ENCODE data around the gene CSHL1.
"Not testable (repeated sequence)": the region's sequence is repeated elsewhere in the genome, so short reads cannot be mapped to it uniquely, and the experiment has no call there.

Gene CSHL1

DNA sequence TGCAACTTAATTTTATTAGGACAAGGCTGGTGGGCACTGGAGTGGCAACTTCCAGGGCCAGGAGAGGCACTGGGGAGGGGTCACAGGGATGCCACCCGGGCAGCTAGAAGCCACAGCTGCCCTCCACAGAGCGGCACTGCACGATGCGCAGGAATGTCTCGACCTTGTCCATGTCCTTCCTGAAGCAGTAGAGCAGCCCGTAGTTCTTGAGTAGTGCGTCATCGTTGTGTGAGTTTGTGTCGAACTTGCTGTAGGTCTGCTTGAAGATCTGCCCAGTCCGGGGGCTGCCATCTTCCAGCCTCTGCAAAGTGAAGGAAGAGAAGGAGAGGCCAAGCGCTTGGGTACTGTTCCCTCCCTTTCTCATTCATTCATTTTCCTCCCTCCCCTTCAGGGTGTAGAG is 6.1 kb upstream of the CSHL1 start:
- H3K27ac Mint-ChIP-seq; H3K9me3 Mint-ChIP-seq; H3K4me3 Mint-ChIP-seq; H3K27me3 Mint-ChIP-seq; H3K36me3 Mint-ChIP-seq (ENCODE audit: low read depth): not testable (repeated sequence)
- peaks cover 16% of the 10 kb centered on the region for H3K4me1 Mint-ChIP-seq (ENCODE audit: low read depth)

DNA sequence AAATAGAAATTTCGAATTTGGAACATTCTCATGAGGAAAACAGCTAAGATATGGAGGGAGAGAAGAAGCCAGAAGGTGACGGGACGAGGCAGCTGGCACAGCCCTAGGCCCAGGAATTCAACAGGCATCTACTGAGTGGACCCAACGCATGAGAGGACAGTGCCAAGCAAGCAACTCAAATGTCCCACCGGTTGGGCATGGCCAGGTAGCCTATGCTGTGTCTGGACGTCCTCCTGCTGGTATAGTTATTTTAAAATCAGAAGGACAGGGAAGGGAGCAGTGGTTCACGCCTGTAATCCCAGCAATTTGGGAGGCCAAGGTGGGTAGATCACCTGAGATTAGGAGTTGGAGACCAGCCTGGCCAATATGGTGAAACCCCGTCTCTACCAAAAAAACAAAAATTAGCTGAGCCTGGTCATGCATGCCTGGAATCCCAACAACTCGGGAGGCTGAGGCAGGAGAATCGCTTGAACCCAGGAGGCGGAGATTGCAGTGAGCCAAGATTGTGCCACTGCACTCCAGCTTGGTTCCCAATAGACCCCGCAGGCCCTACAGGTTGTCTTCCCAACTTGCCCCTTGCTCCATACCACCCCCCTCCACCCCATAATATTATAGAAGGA is 5.6 kb upstream of the CSHL1 start:
- H3K27ac Mint-ChIP-seq: no peak overlapping the region
- no peaks in the 10 kb centered on the region for H3K9me3 Mint-ChIP-seq
- no peak overlapping the region for H3K4me3 Mint-ChIP-seq
- H3K36me3 Mint-ChIP-seq (ENCODE audit: low read depth): no peaks in the 10 kb centered on the region
- H3K27me3 Mint-ChIP-seq: no peaks in the 10 kb centered on the region
- H3K4me1 Mint-ChIP-seq (ENCODE audit: low read depth): peaks cover 16% of the 10 kb centered on the region

DNA sequence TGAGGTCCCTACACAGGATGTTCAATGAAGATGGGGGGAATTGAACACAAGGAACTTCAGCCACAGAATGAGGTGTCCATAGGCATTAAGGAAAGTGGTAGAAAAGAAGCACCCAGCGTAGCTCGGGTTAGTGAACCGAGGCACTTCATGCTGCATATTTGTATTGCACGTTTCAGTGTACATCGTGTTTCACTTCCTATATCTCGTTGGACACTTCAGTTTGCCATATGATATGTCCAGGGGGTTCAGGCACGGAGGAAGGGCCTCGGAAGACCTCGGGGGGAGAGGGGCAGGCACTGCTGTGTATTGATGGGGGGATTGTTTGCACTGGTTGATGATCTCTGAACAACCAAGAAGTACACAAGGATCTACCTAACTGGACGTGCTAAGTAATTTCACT is 4.7 kb upstream of the CSHL1 start:
- not testable (repeated sequence) for H3K4me3 Mint-ChIP-seq
- H3K4me1 Mint-ChIP-seq (ENCODE audit: low read depth): peaks cover 16% of the 10 kb centered on the region

DNA sequence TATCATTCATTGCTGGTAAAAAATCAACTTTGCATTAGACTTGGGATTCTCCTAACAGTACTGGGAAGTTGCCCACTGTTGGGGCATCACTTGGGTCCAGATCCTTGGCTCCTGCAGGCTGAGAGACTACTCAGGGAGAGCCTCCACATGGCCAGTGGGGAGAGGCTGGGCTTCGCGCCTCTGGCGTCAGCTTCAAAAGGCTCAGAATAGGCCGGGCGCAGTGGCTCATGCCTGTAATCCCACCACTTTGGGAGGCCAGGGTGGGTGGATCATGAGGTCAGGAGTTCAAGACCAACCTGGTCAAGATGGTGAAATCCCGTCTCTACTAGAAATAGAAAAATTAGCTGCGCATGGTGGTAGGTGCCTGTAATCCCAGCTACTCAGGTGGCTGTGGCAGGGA is 3.4 kb upstream of the CSHL1 start:
- Mint-ChIP-seq H3K27ac (no peak overlapping the region), H3K36me3 (ENCODE audit: low read depth) (no peaks in the 10 kb centered on the region)

More for the DNA sequence above, 4.7 kb upstream of the CSHL1 start:
- not testable (repeated sequence) for H3K36me3 Mint-ChIP-seq (ENCODE audit: low read depth); H3K9me3 Mint-ChIP-seq; H3K27me3 Mint-ChIP-seq; H3K27ac Mint-ChIP-seq

GRCh38 chr17:63911657-63912100 is 621 bp upstream of the CSHL1 start:
- Mint-ChIP-seq H3K4me3 (no peak overlapping the region), H3K4me1 (ENCODE audit: low read depth) (peaks cover 4% of the 10 kb centered on the region), H3K27me3 (no peaks in the 10 kb centered on the region), H3K27ac (no peak overlapping the region), H3K36me3 (ENCODE audit: low read depth) (no peaks in the 10 kb centered on the region), H3K9me3 (no peaks in the 10 kb centered on the region)

More for the DNA sequence above, 3.4 kb upstream of the CSHL1 start:
- Mint-ChIP-seq H3K4me3 (no peak overlapping the region), H3K4me1 (ENCODE audit: low read depth) (peaks cover 10% of the 10 kb centered on the region), H3K9me3 (no peaks in the 10 kb centered on the region), H3K27me3 (no peaks in the 10 kb centered on the region)

DNA sequence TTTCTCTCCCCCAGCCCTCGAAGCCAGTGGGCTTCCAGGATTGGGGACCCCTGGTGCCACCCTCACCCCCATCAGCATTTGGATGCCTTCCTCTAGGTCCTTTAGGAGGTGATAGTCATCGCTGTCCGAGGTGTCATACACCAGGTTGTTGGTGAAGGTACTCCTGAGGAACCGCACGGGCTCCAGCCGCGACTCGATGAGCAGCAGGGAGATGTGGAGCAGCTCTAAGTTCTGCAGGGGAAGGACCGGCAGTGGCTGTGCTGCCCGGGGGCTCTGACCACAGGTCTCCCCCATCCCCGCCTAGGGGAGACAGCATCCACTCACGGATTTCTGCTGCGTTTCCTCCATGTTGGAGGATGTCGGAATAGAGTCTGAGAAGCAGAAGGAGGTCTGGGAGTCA is 962 bp downstream of the CSHL1 start:
- Mint-ChIP-seq H3K9me3 (no peaks in the 10 kb centered on the region), H3K4me3 (no peak overlapping the region), H3K27me3 (no peaks in the 10 kb centered on the region), H3K4me1 (ENCODE audit: low read depth) (peaks cover 4% of the 10 kb centered on the region), H3K27ac (no peak overlapping the region), H3K36me3 (ENCODE audit: low read depth) (no peaks in the 10 kb centered on the region)

DNA sequence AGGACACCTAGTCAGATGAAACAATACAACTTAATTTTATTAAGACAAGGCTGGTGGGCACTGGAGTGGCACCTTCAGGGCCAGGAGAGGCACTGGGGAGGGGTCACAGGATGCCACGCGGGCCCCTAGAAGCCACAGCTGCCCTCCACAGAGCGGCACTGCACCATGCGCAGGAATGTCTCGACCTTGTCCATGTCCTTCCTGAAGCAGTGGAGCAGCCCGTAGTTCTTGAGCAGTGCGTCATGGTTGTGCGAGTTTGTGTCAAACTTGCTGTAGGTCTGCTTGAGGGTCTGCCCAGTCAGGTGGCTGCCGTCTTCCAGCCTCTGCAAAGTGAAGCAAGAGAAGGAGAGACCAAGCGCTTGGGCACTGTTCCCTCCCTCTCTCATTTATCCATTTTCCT is 1.5 kb downstream of the CSHL1 start:
- H3K27me3 Mint-ChIP-seq; H3K36me3 Mint-ChIP-seq (ENCODE audit: low read depth); H3K27ac Mint-ChIP-seq; H3K4me1 Mint-ChIP-seq (ENCODE audit: low read depth); H3K4me3 Mint-ChIP-seq; H3K9me3 Mint-ChIP-seq: not testable (repeated sequence)

DNA sequence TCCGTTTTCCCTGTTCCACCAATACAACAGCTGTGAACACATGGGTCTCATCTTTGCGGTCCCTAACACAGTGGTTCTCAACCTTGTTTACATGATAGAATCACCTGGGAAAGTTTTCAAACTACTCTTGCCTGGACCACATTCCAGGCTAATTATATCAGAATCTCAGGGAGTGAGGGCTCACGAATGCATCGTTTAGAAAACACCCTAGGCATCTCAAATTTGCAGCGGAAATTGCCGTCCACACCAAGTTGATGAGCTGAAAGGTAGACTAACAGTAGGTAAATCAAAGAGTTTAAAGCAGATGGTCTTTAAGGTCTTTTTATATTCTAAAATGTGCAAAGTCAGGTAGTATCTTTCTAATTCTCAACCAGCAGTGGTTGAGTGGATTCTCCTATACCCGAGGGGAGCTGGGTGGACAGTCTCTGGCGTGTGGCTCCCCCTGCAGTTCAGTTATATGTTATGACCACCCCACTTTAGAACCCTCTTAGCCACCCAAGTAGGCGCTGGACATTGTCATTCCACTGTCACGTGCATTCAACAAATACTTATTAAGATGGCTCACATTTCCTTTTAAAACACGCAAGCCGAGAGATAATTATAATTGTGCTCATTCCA is 3.8 kb downstream of the CSHL1 start:
- H3K4me1 Mint-ChIP-seq (ENCODE audit: low read depth); H3K36me3 Mint-ChIP-seq (ENCODE audit: low read depth); H3K4me3 Mint-ChIP-seq; H3K9me3 Mint-ChIP-seq; H3K27ac Mint-ChIP-seq; H3K27me3 Mint-ChIP-seq: not testable (repeated sequence)

- H3K27ac Mint-ChIP-seq; H3K36me3 Mint-ChIP-seq (ENCODE audit: low read depth); H3K9me3 Mint-ChIP-seq; H3K27me3 Mint-ChIP-seq; H3K4me1 Mint-ChIP-seq (ENCODE audit: low read depth); H3K4me3 Mint-ChIP-seq: not testable (repeated sequence)
These were observed 6.3 kb downstream of the CSHL1 start for GRCh38 chr17:63904796-63905195.

- not testable (repeated sequence) for H3K4me3 Mint-ChIP-seq; H3K9me3 Mint-ChIP-seq; H3K36me3 Mint-ChIP-seq (ENCODE audit: low read depth); H3K27me3 Mint-ChIP-seq
- Mint-ChIP-seq H3K4me1 (ENCODE audit: low read depth) (peaks cover 15% of the 10 kb centered on the region), H3K27ac (peak overlapping the region; percentile 36)
These were observed 7.3 kb downstream of the CSHL1 start for GRCh38 chr17:63903787-63904201.

DNA sequence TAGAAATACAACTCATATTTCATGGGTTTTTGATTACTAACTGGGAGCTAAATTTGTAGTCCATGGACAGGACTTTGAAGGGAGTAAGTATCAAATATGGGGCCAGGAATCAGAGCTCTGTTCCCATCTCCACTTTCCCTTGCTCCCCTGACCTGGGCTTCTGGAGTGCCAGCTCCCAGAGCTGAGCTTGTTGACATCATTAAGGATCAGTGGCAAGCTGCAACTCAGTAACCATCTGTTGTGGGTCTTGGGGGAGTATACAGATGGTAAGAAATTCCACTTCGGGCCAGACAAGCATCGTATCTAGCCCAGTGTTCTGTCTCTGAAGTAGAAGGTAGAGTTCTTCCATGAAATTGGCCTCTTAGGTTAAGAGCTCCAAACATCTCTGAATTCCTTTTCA is 9.1 kb downstream of the CSHL1 start:
- not testable (repeated sequence) for H3K27me3 Mint-ChIP-seq; H3K4me3 Mint-ChIP-seq; H3K9me3 Mint-ChIP-seq; H3K36me3 Mint-ChIP-seq (ENCODE audit: low read depth); H3K27ac Mint-ChIP-seq
- peaks cover 15% of the 10 kb centered on the region for H3K4me1 Mint-ChIP-seq (ENCODE audit: low read depth)

DNA sequence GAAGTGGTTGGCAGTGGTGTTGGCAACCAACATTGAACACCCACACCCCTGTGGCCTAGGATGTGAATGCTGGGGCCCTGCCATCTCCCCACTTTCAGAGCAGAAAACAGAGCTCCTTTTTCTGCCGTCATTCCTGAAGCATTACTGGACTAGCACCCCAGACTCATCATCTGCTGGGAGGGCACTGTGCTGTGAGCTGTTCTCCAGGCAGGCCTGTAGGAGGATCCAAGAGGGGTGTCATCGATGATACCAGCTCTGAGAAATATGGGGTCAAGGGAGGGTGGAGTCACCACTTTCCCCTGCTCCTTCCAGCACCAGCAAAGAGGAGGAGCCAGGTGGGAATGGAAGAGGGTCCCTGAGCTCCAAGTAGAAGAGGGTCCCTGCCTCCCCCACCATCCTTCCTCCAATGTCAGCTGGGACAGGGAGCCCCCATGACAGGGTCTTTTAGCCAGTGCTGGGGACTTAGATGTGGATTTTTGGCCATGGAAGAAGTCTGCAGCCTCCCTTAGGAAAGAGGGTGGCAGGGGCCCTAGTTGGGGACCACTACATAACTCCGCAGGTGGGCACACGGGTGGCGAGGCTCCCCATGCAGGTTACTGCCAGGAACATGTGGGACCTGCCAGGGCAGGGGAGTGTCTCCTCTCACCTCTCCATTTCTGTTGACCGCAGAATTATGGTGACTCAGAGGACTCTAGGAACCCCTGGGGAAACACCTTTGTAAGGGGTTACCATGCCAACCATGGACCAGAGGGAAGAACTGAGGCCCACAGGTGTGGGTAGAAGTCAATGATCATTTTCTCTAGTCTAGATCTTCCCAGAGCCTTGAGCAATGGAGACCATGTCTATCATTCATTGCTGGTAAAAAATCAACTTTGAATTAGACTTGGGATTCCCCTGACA is 11.9 kb downstream of the CSHL1 start:
- H3K9me3 Mint-ChIP-seq; H3K27ac Mint-ChIP-seq; H3K36me3 Mint-ChIP-seq (ENCODE audit: low read depth); H3K4me3 Mint-ChIP-seq; H3K27me3 Mint-ChIP-seq: not testable (repeated sequence)
- H3K4me1 Mint-ChIP-seq (ENCODE audit: low read depth): peaks cover 15% of the 10 kb centered on the region

- H3K4me3 Mint-ChIP-seq; H3K27ac Mint-ChIP-seq; H3K27me3 Mint-ChIP-seq; H3K4me1 Mint-ChIP-seq (ENCODE audit: low read depth); H3K9me3 Mint-ChIP-seq; H3K36me3 Mint-ChIP-seq (ENCODE audit: low read depth): not testable (repeated sequence)
These were observed 14.3 kb downstream of the CSHL1 start, which contains the start of gene CSH1 for GRCh38 chr17:63896524-63897354. Gene CSH1, minus strand, starts transcription at chr17:63896574. Its CDS starts 63 bp downstream, at chr17:63896511.

GRCh38 chr17:63894821-63895220 is 16.2 kb downstream of the CSHL1 start:
- not testable (repeated sequence) for H3K36me3 Mint-ChIP-seq (ENCODE audit: low read depth); H3K27me3 Mint-ChIP-seq

DNA sequence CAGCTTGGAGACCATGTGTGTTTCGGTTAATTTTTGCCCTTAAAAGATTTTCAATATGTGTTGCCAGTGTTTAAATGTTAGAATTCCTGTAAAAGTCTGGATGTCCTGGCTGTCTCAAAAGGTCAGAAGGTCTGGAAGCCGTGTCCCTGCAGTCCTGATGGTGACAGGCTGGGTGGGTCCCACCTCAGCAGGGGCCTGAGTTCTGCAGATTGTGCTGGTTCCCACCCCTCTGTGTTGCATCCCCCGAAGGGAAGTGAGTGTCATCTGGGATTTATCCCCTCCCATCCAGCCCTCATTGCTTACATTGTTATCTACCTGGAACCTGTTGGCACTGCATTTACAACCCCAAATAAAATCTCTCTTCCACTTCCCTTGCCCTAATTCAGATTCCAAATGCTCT is 17.0 kb downstream of the CSHL1 start:
- H3K27me3 Mint-ChIP-seq; H3K27ac Mint-ChIP-seq; H3K4me3 Mint-ChIP-seq; H3K9me3 Mint-ChIP-seq; H3K36me3 Mint-ChIP-seq (ENCODE audit: low read depth); H3K4me1 Mint-ChIP-seq (ENCODE audit: low read depth): not testable (repeated sequence)

More at GRCh38 chr17:63894821-63895220, 16.2 kb downstream of the CSHL1 start:
- not testable (repeated sequence) for H3K9me3 Mint-ChIP-seq; H3K4me3 Mint-ChIP-seq; H3K4me1 Mint-ChIP-seq (ENCODE audit: low read depth); H3K27ac Mint-ChIP-seq

All from stimulated activated naive CD8-positive, alpha-beta T cell treated with anti-CD3 and anti-CD28 coated beads, Interleukin-15, Interleukin-2, amounts not matched to agents 100 ng/mL and 50 ng/mL, for 24 hours (primary cell).